ENCODE data around the gene TXNDC16. TPM values are rescaled to one million over a fixed set of nuclear protein-coding genes. Genes with fewer than 3 reads are reported as not detected.

The TXNDC16 gene
- total and polyA plus RNA-seq, 10 donors = 1.5 to 18.1 (median 14.9) TPM

Other genes starting within 250 kb of the TXNDC16 start
- 10 to 100 TPM; 13.2 to 44.7 (median 16.2) TPM for gene PTGER2, start 238.2 kb downstream of the TXNDC16 start, total RNA-seq
- 1 to 10 TPM; 1.5 to 3.0 (median 2.8) TPM for gene PTGER2, start 238.2 kb downstream of the TXNDC16 start, polyA plus RNA-seq
- 1 to 10 TPM in 5 of 7 donors, under 1 TPM in 2; 0.70 to 2.1 (median 1.8) TPM for gene GPR137C, start 331 bp upstream of the TXNDC16 start, total RNA-seq
- under 1 TPM; 0.52 to 0.93 (median 0.80) TPM for gene GPR137C, start 331 bp upstream of the TXNDC16 start, polyA plus RNA-seq
- 10 to 100 TPM; 42.1 to 79.7 (median 46.5) TPM for gene ERO1A, start 143.1 kb upstream of the TXNDC16 start, total RNA-seq
- gene ERO1A, start 143.1 kb upstream of the TXNDC16 start, polyA plus RNA-seq = 10 to 100 TPM in 1 of 3 donors, 1 to 10 TPM in 2; 8.5 to 10.6 (median 8.7) TPM
- 10 to 100 TPM; 64.7 to 95.7 (median 82.0) TPM for gene PSMC6, start 154.7 kb upstream of the TXNDC16 start, total RNA-seq
- 10 to 100 TPM; 73.4 to 98.9 (median 83.9) TPM for gene PSMC6, start 154.7 kb upstream of the TXNDC16 start, polyA plus RNA-seq
- 10 to 100 TPM; 15.2 to 23.1 (median 17.8) TPM for gene STYX, start 177.7 kb upstream of the TXNDC16 start, total RNA-seq
- gene STYX, start 177.7 kb upstream of the TXNDC16 start, polyA plus RNA-seq = 10 to 100 TPM in 1 of 3 donors, 1 to 10 TPM in 2; 6.6 to 10.2 (median 6.9) TPM
- 10 to 100 TPM in 3 of 7 donors, 1 to 10 TPM in 4; 7.7 to 12.6 (median 9.3) TPM for gene GNPNAT1, start 239.1 kb upstream of the TXNDC16 start, total RNA-seq
- gene GNPNAT1, start 239.1 kb upstream of the TXNDC16 start, polyA plus RNA-seq = 1 to 10 TPM; 3.4 to 7.2 (median 4.9) TPM

Measured in spleen (tissue), 10 donors.